Measurements from ENCODE around the gene CCL18. TPM values are rescaled to one million over a fixed set of nuclear protein-coding genes. Genes with fewer than 3 reads are reported as not detected.
"Not testable (repeated sequence)": the region's sequence is repeated elsewhere in the genome, so short reads cannot be mapped to it uniquely, and the experiment has no call there.

CCL18 gene
- total and polyA plus RNA-seq, 2 of the 4 experiments (the other 2 are of a cell fraction) = not detected

DNA sequence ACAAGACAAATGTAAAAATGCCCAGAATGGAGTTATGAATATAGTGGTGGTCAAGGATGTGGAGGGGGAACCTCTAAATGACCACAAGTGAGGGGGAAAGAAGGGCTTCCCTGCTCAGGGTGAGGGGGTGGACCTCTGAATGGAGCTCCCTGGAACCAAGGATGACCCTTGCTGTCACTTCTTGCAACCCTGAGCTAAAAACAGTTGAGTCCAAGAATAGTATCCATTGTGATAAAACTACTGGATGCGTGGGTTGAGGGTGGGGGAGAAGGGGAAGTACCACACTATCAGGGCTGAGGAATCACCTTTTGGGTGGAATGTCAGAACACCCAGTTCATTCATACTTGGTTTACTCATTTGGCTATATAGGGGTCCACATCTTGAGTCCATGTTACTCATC, 34.9 kb downstream of the CCL18 start:
- H3K9me3 ChIP-seq (ENCODE audit: control insufficient read depth, insufficient read depth, low read length); H3K14ac ChIP-seq (replicated peaks; ENCODE audit: low read depth, low read length); H3K18ac ChIP-seq (ENCODE audit: low read depth, low read length); H3K4me1 ChIP-seq (ENCODE audit: control insufficient read depth, insufficient read depth, low read length); ATAC-seq (ENCODE audit: low read depth); H4K8ac ChIP-seq (ENCODE audit: low read depth in 2 of 2, low read length in 2 of 2); DNase-seq; intact Hi-C loops (cut with micrococcal nuclease); POLR2A ChIA-PET (ENCODE audit: unreplicated experiment); H2BK15ac ChIP-seq (ENCODE audit: low read depth, low read length); H2AFZ ChIP-seq (replicated peaks; ENCODE audit: low read length, poor library complexity); H2AK5ac ChIP-seq (ENCODE audit: low read depth, low read length); H3K4me2 ChIP-seq (ENCODE audit: low read depth, low read length); H3K9ac ChIP-seq (ENCODE audit: low read depth, low read length); H2BK120ac ChIP-seq (ENCODE audit: low read depth, low read length); H3K27me3 ChIP-seq (ENCODE audit: control insufficient read depth, insufficient read depth, low read length); H2AK9ac ChIP-seq (replicated peaks; ENCODE audit: low read depth, low read length, poor library complexity); H2BK5ac ChIP-seq (ENCODE audit: low read depth, low read length, poor library complexity, severe bottlenecking); H4K91ac ChIP-seq (ENCODE audit: insufficient read depth, low read depth, low read length); H3K56ac ChIP-seq (ENCODE audit: extremely low read depth, insufficient read depth, low read length); H3K4me3 ChIP-seq (ENCODE audit: insufficient read depth, low read depth, low read length); dilution Hi-C loops (cut with HindIII; ENCODE audit: low sequenced_read_pairs, unreplicated experiment); in situ Hi-C loops (cut with MboI; ENCODE audit: low sequenced_read_pairs); H4K20me1 ChIP-seq (ENCODE audit: insufficient read depth, low read length); H3K23ac ChIP-seq (ENCODE audit: low read depth, low read length); H2BK20ac ChIP-seq (ENCODE audit: low read depth, low read length); H4K5ac ChIP-seq (ENCODE audit: low read depth, low read length); H3K79me1 ChIP-seq (ENCODE audit: low read depth in 1 of 2, low read length in 2 of 2); H3K36me3 ChIP-seq (ENCODE audit: control insufficient read depth, insufficient read depth, low read length); H3K9me1 ChIP-seq (ENCODE audit: insufficient read depth, low read length); BruUV-seq (replicated peaks); H3K4ac ChIP-seq (ENCODE audit: low read depth, low read length); CTCF ChIA-PET; H3K27ac ChIP-seq (ENCODE audit: insufficient read depth, low read length): not testable (repeated sequence)
- no CpG with 5 or more reads among the region's 1 CpG for WGBS, 2 experiments (ENCODE audit: extremely low coverage in 2 of 2, insufficient read length in 1 of 2)

GRCh38 chr17:36103401-36103975, 39.4 kb downstream of the CCL18 start, which contains the start of gene CCL4:
CCL4 (plus strand) TSS chr17:36103827; CDS start chr17:36103906, 79 bp downstream.
- in situ Hi-C loops (cut with MboI; ENCODE audit: low sequenced_read_pairs); H3K27ac ChIP-seq (ENCODE audit: insufficient read depth, low read length); H2AFZ ChIP-seq (replicated peaks; ENCODE audit: low read length, poor library complexity); H4K8ac ChIP-seq (ENCODE audit: low read depth in 2 of 2, low read length in 2 of 2); H3K79me1 ChIP-seq (ENCODE audit: low read depth in 1 of 2, low read length in 2 of 2); H3K36me3 ChIP-seq (ENCODE audit: control insufficient read depth, insufficient read depth, low read length); intact Hi-C loops (cut with micrococcal nuclease); H3K9me3 ChIP-seq (ENCODE audit: control insufficient read depth, insufficient read depth, low read length); H3K9ac ChIP-seq (ENCODE audit: low read depth, low read length); H3K14ac ChIP-seq (replicated peaks; ENCODE audit: low read depth, low read length); CTCF ChIA-PET; H2AK5ac ChIP-seq (ENCODE audit: low read depth, low read length); H2AK9ac ChIP-seq (replicated peaks; ENCODE audit: low read depth, low read length, poor library complexity); H2BK20ac ChIP-seq (ENCODE audit: low read depth, low read length); H3K27me3 ChIP-seq (ENCODE audit: control insufficient read depth, insufficient read depth, low read length); H3K4me2 ChIP-seq (ENCODE audit: low read depth, low read length); H3K56ac ChIP-seq (ENCODE audit: extremely low read depth, insufficient read depth, low read length); H3K23ac ChIP-seq (ENCODE audit: low read depth, low read length); H2BK15ac ChIP-seq (ENCODE audit: low read depth, low read length); H3K4me1 ChIP-seq (ENCODE audit: control insufficient read depth, insufficient read depth, low read length); DNase-seq; ATAC-seq (ENCODE audit: low read depth); dilution Hi-C loops (cut with HindIII; ENCODE audit: low sequenced_read_pairs, unreplicated experiment); H3K4ac ChIP-seq (ENCODE audit: low read depth, low read length); H3K4me3 ChIP-seq (ENCODE audit: insufficient read depth, low read depth, low read length); H4K91ac ChIP-seq (ENCODE audit: insufficient read depth, low read depth, low read length); POLR2A ChIA-PET (ENCODE audit: unreplicated experiment); H2BK5ac ChIP-seq (ENCODE audit: low read depth, low read length, poor library complexity, severe bottlenecking); H3K9me1 ChIP-seq (ENCODE audit: insufficient read depth, low read length); BruUV-seq (replicated peaks); H3K18ac ChIP-seq (ENCODE audit: low read depth, low read length); H4K20me1 ChIP-seq (ENCODE audit: insufficient read depth, low read length); H2BK120ac ChIP-seq (ENCODE audit: low read depth, low read length); H4K5ac ChIP-seq (ENCODE audit: low read depth, low read length): not testable (repeated sequence)
- 40% methylated on average over 1 of the region's 6 CpGs; no CpG with 5 or more reads in 1 of the 2 experiments for WGBS, 2 experiments (ENCODE audit: extremely low coverage in 2 of 2, insufficient read length in 1 of 2)
